Subcutaneous adipose tissue (tissue), 4 donors: ENCODE data around the gene LPCAT3. TPM values are rescaled to one million over a fixed set of nuclear protein-coding genes. Genes with fewer than 3 reads are reported as not detected.

Source experiments
- total RNA-seq, 4 donors: library from RNA; depleted of rRNA; stranded (reverse); fragments of >200 nt; gene quantifications; one replicate each; pipeline ENCODE4 v1.1.0, GENCODE V29; 2016
- TF ChIP-seq, protein P1 (sequence below): fragments of 450-650 bp; IDR thresholded peaks from one replicate; pipeline ENCODE4 v1.5.1; 2016; ENCODE audit warnings: low read depth, mild to moderate bottlenecking, control low read depth, antibody characterized with exemption, moderate library complexity

LPCAT3 gene
- total RNA-seq, 4 donors from 2014 or later = 21.8 to 55.9 (median 27.1) TPM

DNA sequence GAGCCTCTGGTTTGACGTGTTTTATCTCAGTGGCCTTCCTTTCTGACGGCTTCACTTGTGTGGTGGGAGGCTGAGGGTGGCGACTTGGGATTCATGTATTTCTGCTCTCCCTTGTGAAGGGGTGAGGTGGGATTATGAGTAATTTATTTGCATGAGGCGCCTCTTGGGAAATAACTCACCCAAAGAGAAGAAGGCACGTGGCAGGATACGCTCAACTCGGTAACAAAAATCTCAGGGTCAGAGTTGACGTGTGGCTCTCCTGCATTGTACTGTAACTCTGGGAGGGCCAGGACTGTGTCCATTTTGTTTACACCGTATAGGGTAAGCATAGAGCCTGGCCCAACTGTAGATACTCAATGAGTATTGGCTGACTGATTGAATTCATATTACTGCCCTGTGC, 27.6 kb upstream of the LPCAT3 start:
- TF ChIP-seq, protein P1, sequence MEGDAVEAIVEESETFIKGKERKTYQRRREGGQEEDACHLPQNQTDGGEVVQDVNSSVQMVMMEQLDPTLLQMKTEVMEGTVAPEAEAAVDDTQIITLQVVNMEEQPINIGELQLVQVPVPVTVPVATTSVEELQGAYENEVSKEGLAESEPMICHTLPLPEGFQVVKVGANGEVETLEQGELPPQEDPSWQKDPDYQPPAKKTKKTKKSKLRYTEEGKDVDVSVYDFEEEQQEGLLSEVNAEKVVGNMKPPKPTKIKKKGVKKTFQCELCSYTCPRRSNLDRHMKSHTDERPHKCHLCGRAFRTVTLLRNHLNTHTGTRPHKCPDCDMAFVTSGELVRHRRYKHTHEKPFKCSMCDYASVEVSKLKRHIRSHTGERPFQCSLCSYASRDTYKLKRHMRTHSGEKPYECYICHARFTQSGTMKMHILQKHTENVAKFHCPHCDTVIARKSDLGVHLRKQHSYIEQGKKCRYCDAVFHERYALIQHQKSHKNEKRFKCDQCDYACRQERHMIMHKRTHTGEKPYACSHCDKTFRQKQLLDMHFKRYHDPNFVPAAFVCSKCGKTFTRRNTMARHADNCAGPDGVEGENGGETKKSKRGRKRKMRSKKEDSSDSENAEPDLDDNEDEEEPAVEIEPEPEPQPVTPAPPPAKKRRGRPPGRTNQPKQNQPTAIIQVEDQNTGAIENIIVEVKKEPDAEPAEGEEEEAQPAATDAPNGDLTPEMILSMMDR = no peak

DNA sequence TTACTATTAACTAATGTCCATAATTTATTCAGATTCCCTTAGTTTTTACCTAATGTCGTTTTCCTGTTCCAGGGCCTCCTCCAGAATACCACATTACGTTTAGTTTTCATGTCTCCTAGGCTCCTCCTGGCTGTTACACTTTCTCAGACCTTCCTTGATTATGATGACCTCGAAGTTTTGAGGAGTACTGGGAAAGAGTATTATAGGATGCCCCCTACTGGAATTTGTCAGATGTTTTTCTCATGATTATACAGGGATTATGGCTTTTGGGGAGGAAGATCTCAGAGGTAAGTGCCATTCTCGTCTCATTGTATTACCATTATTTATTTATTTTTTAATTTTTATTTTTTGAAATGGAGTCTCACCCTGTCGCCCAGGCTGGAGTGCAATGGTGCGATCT, 24.6 kb upstream of the LPCAT3 start:
- TF ChIP-seq, protein P1 = no peak

DNA sequence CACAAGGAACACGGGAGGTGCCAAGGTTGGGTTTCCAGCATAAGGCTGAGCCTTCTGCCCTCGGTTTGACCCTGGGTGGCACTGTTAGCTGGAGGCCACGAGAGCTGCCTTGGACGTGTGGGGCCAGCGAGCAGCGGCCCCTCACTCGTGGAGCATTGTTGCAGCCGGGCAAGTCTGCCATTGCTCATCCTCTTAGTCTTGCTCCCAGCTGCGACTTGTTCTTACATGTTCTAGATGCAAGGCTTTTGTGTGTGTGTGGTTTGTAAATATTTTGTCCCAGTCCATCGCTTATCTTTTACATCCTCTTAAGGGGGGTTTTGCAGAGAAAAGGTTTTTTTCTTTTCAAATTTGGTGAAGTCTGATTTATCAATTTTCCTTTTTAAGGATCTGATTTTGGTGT, 21.1 kb upstream of the LPCAT3 start:
- TF ChIP-seq, protein P1 = no peak

DNA sequence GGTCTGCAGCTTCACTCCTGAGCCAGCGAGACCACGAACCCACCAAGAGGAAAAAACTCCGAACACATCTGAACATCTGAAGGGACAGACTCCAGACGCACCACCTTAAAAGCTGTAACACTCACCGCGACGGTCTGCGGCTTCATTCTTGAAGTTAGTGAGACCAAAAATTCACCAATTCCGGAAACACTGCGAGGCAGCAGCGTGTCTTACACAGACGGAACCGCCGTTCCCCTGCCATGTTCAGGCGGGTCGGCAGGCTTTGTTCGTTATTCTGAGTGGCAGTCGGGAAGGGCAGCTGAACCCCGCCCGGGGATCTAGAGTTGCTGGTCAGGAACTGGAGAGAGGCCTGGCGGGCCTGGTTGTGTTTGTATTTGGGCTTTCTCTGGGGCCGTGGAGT, 20.3 kb upstream of the LPCAT3 start:
- TF ChIP-seq, protein P1 = no peak

DNA sequence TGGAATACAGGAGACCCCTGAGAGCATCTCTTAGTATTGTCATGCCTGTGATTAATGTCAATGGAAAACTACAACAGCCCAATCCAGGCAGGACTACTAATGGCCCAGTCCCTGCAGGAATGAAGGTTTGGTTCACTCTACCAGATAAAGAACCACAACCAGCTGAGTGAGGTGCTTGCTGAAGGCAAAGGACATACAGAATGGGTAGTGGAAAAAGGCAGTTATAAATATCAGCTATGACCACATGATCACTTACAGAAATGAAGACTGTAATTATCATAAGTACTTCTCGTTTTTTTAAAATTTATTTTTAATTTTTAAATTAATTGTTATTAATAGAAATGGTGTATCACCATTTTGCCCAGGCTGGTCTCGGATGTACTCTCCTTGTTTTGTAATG, 17.2 kb upstream of the LPCAT3 start:
- TF ChIP-seq, protein P1 = no peak

DNA sequence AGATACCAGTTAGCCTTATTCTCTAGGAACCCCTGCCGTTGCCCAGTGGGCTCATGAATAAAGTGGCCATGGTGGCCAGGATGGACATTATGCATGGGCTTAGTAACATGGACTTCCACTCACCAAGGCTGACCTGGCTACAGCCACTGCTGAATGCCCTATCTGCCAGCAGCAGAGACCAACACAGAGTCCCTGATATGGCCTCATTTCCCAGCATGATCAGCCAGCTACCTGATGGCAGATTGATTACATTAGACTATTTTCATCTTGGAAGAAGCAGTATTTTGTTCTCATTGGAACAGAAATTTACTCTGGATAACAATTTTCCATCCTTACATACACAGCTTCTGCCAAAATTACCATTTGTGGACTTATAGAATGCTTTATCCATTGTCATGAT, 16.2 kb upstream of the LPCAT3 start:
- TF ChIP-seq, protein P1 = no peak

DNA sequence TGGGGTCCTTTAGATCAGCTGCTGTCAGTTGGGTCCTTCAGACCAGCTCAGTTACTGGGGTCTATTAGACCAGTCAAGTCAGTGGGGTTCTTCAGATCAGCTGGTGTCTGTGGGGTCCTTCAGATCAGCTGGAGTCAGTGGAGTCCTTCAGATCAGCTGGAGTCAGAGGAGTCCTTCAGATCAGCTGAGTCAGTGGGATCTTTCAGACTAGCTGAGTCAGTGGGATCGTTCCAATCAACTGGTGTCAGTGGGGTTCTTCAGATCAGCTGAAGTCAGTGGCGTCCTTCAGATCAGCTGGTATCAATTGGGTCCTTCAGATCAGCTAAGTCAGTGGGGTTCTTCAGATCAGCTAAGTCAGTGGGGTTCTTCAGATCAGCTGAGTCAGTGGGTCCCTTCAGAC, 14.7 kb upstream of the LPCAT3 start:
- TF ChIP-seq, protein P1 = no peak

DNA sequence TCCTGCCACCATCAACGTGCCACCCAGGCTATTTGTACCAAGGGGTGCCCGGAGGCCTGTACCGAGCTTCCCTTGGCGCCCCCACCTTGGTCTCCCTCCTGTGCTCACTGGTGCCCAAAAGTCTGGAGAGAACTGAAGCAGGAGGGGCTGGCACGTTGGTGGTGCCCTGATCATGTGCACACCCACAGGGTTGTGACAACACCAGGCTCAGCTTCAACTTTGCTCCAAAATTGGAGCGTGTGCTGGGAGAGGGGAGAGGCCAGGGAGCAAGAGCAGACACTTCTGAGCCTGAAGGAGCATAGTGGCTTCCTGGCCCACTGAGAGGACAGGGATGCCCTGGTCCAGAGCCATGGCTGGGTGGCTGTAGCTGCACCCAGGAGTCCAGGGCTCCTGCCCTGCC, 13.0 kb upstream of the LPCAT3 start:
- TF ChIP-seq, protein P1 = no peak
